ENCODE measurements around the gene GPR160.
A peak's percentile ranks its signal among the peaks of the same experiment; 100 is the strongest.

The GPR160 gene

GRCh38 chr3:170044795-170045244 lies 7.0 kb downstream of the GPR160 start:
- H3K9me3 Mint-ChIP-seq: no peaks in the 10 kb centered on the region
- ATAC-seq (replicated peaks) (peak; percentile 83 to 86), DNase-seq (peak; percentile 75)
- H3K4me1 Mint-ChIP-seq: peaks cover 48 to 81% of the 10 kb centered on the region in 2 donors
- peaks cover 18 to 48% of the 10 kb centered on the region in 2 donors for H3K36me3 Mint-ChIP-seq
- peak overlapping the region; percentile 84 for H3K27ac Mint-ChIP-seq
- H3K27me3 Mint-ChIP-seq: no peaks in the 10 kb centered on the region
- peak overlapping the region; percentile 44 to 60 for H3K4me3 Mint-ChIP-seq

- no peak for ATAC-seq (replicated peaks)
- Mint-ChIP-seq H3K36me3 (peaks cover 12 to 37% of the 10 kb centered on the region in 2 donors), H3K27ac (peak overlapping the region; percentile 75), H3K27me3 (no peaks in the 10 kb centered on the region), H3K4me3 (peak overlapping the region; percentile 14 to 32), H3K9me3 (no peaks in the 10 kb centered on the region), H3K4me1 (peaks cover 38 to 74% of the 10 kb centered on the region in 2 donors)
- no peak for DNase-seq
Observed at GRCh38 chr3:170046269-170047132, 8.7 kb downstream of the GPR160 start.

GRCh38 chr3:170047133-170047404 lies 9.3 kb downstream of the GPR160 start:
- DNase-seq (no peak), ATAC-seq (replicated peaks) (no peak)
- Mint-ChIP-seq H3K4me1 (peaks cover 34 to 68% of the 10 kb centered on the region in 2 donors), H3K27ac (peak overlapping the region; percentile 59), H3K36me3 (peaks cover 12 to 32% of the 10 kb centered on the region in 2 donors), H3K4me3 (peak overlapping the region in 1 of 2 donors; percentile 14), H3K9me3 (no peaks in the 10 kb centered on the region), H3K27me3 (no peaks in the 10 kb centered on the region)

- no peak for ATAC-seq (replicated peaks)
- no peak for DNase-seq
Observed at GRCh38 chr3:170049146-170050000, 11.6 kb downstream of the GPR160 start.

GRCh38 chr3:170050753-170051152 lies 13.0 kb downstream of the GPR160 start:
- peaks cover 25 to 56% of the 10 kb centered on the region in 2 donors for H3K4me1 Mint-ChIP-seq
- peaks cover 0 to 2% of the 10 kb centered on the region in 2 donors for H3K9me3 Mint-ChIP-seq
- no peak for DNase-seq
- peaks cover 11 to 22% of the 10 kb centered on the region in 2 donors for H3K36me3 Mint-ChIP-seq
- no peak for ATAC-seq (replicated peaks)
- H3K4me3 Mint-ChIP-seq: no peak overlapping the region
- H3K27me3 Mint-ChIP-seq: no peaks in the 10 kb centered on the region
- H3K27ac Mint-ChIP-seq: no peak overlapping the region

More at GRCh38 chr3:170049146-170050000, 11.6 kb downstream of the GPR160 start:
- Mint-ChIP-seq H3K9me3 (peaks cover 0 to 2% of the 10 kb centered on the region in 2 donors), H3K27ac (peak overlapping the region; percentile 31), H3K27me3 (no peaks in the 10 kb centered on the region), H3K4me1 (peaks cover 28 to 53% of the 10 kb centered on the region in 2 donors), H3K4me3 (no peak overlapping the region), H3K36me3 (peaks cover 11 to 30% of the 10 kb centered on the region in 2 donors)

GRCh38 chr3:170052398-170052797 lies 14.6 kb downstream of the GPR160 start:
- Mint-ChIP-seq H3K27ac (no peak overlapping the region), H3K27me3 (no peaks in the 10 kb centered on the region), H3K36me3 (peaks cover 11 to 22% of the 10 kb centered on the region in 2 donors), H3K4me1 (peaks cover 28 to 58% of the 10 kb centered on the region in 2 donors), H3K9me3 (peaks cover 0 to 2% of the 10 kb centered on the region in 2 donors), H3K4me3 (no peak overlapping the region)
- ATAC-seq (replicated peaks) (no peak), DNase-seq (no peak)

GRCh38 chr3:170054204-170054603 lies 16.4 kb downstream of the GPR160 start:
- Mint-ChIP-seq H3K36me3 (peaks cover 11 to 19% of the 10 kb centered on the region in 2 donors), H3K27ac (no peak overlapping the region), H3K27me3 (no peaks in the 10 kb centered on the region), H3K9me3 (peaks cover 0 to 2% of the 10 kb centered on the region in 2 donors), H3K4me3 (no peak overlapping the region), H3K4me1 (peaks cover 35 to 64% of the 10 kb centered on the region in 2 donors)
- no peak for ATAC-seq (replicated peaks)
- no peak for DNase-seq

- Mint-ChIP-seq H3K36me3 (peaks cover 8 to 15% of the 10 kb centered on the region in 2 donors), H3K27ac (peak overlapping the region; percentile 79), H3K9me3 (peaks cover 0 to 2% of the 10 kb centered on the region in 2 donors), H3K4me1 (peaks cover 32 to 60% of the 10 kb centered on the region in 2 donors), H3K27me3 (no peaks in the 10 kb centered on the region), H3K4me3 (peak overlapping the region; percentile 37 to 49)
- ATAC-seq (replicated peaks): peak; percentile 70 to 75
- peak; percentile 39 for DNase-seq
Observed at GRCh38 chr3:170055209-170055608, 17.4 kb downstream of the GPR160 start.

GRCh38 chr3:170056710-170057454 lies 19.1 kb downstream of the GPR160 start:
- Mint-ChIP-seq H3K4me1 (peaks cover 32 to 54% of the 10 kb centered on the region in 2 donors), H3K4me3 (peak overlapping the region; percentile 55 to 73), H3K36me3 (peaks cover 7 to 10% of the 10 kb centered on the region in 2 donors), H3K9me3 (peaks cover 0 to 2% of the 10 kb centered on the region in 2 donors), H3K27me3 (no peaks in the 10 kb centered on the region), H3K27ac (peak overlapping the region; percentile 89)
- ATAC-seq (replicated peaks): peak; percentile 89 to 93
- DNase-seq: no peak

- H3K9me3 Mint-ChIP-seq: peaks cover 0 to 5% of the 10 kb centered on the region in 2 donors
- peaks cover 32 to 54% of the 10 kb centered on the region in 2 donors for H3K4me1 Mint-ChIP-seq
- H3K36me3 Mint-ChIP-seq: peaks cover 11 to 13% of the 10 kb centered on the region in 2 donors
- H3K4me3 Mint-ChIP-seq: peak overlapping the region; percentile 70 to 73
- no peaks in the 10 kb centered on the region for H3K27me3 Mint-ChIP-seq
- peak overlapping the region; percentile 89 for H3K27ac Mint-ChIP-seq
- DNase-seq (no peak), ATAC-seq (replicated peaks) (no peak)
Observed at GRCh38 chr3:170057550-170057949, 19.8 kb downstream of the GPR160 start.

GRCh38 chr3:170058127-170058526 lies 20.3 kb downstream of the GPR160 start:
- H3K9me3 Mint-ChIP-seq: peaks cover 0 to 6% of the 10 kb centered on the region in 2 donors
- no peaks in the 10 kb centered on the region for H3K27me3 Mint-ChIP-seq
- H3K36me3 Mint-ChIP-seq: peaks cover 13 to 14% of the 10 kb centered on the region in 2 donors
- ATAC-seq (replicated peaks): peak; percentile 26
- H3K4me3 Mint-ChIP-seq: peak overlapping the region; percentile 70 to 73
- peak overlapping the region; percentile 89 for H3K27ac Mint-ChIP-seq
- peaks cover 31 to 54% of the 10 kb centered on the region in 2 donors for H3K4me1 Mint-ChIP-seq
- peak; percentile 55 for DNase-seq

GRCh38 chr3:170059447-170059846 lies 21.7 kb downstream of the GPR160 start:
- Mint-ChIP-seq H3K36me3 (peaks cover 20 to 23% of the 10 kb centered on the region in 2 donors), H3K27me3 (no peaks in the 10 kb centered on the region), H3K4me3 (no peak overlapping the region), H3K4me1 (peaks cover 30 to 51% of the 10 kb centered on the region in 2 donors), H3K9me3 (peaks cover 0 to 6% of the 10 kb centered on the region in 2 donors), H3K27ac (no peak overlapping the region)
- ATAC-seq (replicated peaks) (no peak), DNase-seq (no peak)

- ATAC-seq (replicated peaks) (no peak), DNase-seq (no peak)
- Mint-ChIP-seq H3K4me1 (peaks cover 14 to 25% of the 10 kb centered on the region in 2 donors), H3K27ac (no peak overlapping the region), H3K36me3 (peaks cover 29% of the 10 kb centered on the region in 2 donors), H3K4me3 (no peak overlapping the region), H3K27me3 (no peaks in the 10 kb centered on the region), H3K9me3 (peaks cover 0 to 6% of the 10 kb centered on the region in 2 donors)
Observed at GRCh38 chr3:170062068-170062467, 24.3 kb downstream of the GPR160 start.

Data from stimulated activated naive B cell treated with anti-CD40 and anti-IgM and Interleukin-4, amounts not matched to agents 10 μg/mL and 1 μg/mL and 100 μg/mL, for 72 hours (primary cell).